NCI-H1436 (cell line): ENCODE data around the gene CPZ.

Experiments
- DNase-seq: peaks from one replicate; lab custom pipeline; 2025; lab: John Stamatoyannopoulos, UW

Gene CPZ

GRCh38 chr4:8639777-8640720, 47.5 kb downstream of the CPZ start:
- no peak for DNase-seq

GRCh38 chr4:8640816-8641215, 48.3 kb downstream of the CPZ start:
- DNase-seq = no peak

GRCh38 chr4:8641256-8641655, 48.7 kb downstream of the CPZ start:
- DNase-seq = no peak

GRCh38 chr4:8641931-8642650, 49.5 kb downstream of the CPZ start:
- DNase-seq = no peak

- DNase-seq = no peak
These were observed 50.2 kb downstream of the CPZ start for GRCh38 chr4:8642651-8643321.

GRCh38 chr4:8643441-8643840, 50.9 kb downstream of the CPZ start:
- DNase-seq = no peak

- DNase-seq = no peak
These were observed 51.4 kb downstream of the CPZ start for GRCh38 chr4:8643986-8644385.

GRCh38 chr4:8644461-8644891, 51.9 kb downstream of the CPZ start:
- no peak for DNase-seq

- no peak for DNase-seq
These were observed 52.6 kb downstream of the CPZ start for GRCh38 chr4:8644966-8645752.

- DNase-seq = no peak
These were observed 53.2 kb downstream of the CPZ start for GRCh38 chr4:8645753-8646124.

- no peak for DNase-seq
These were observed 53.9 kb downstream of the CPZ start for GRCh38 chr4:8646296-8647093.

- no peak for DNase-seq
These were observed 54.6 kb downstream of the CPZ start for GRCh38 chr4:8647094-8647570.

GRCh38 chr4:8647626-8648025, 55.1 kb downstream of the CPZ start:
- DNase-seq = no peak

- DNase-seq = no peak
These were observed 55.7 kb downstream of the CPZ start for GRCh38 chr4:8648296-8648695.

- DNase-seq = no peak
These were observed 56.5 kb downstream of the CPZ start for GRCh38 chr4:8648816-8649630.

GRCh38 chr4:8649631-8650361, 57.2 kb downstream of the CPZ start:
- DNase-seq = no peak

- DNase-seq = no peak
These were observed 59.2 kb downstream of the CPZ start for GRCh38 chr4:8651661-8652180.

- no peak for DNase-seq
These were observed 59.9 kb downstream of the CPZ start for GRCh38 chr4:8652181-8653078.
